Measurements from ENCODE around the gene ATP12A.
"Not testable (repeated sequence)": the region's sequence is repeated elsewhere in the genome, so short reads cannot be mapped to it uniquely, and the experiment has no call there.

Gene ATP12A

GRCh38 chr13:24691381-24691780 is 11.2 kb downstream of the ATP12A start:
- DNase-seq, result no peak

- DNase-seq, result no peak
These were observed 12.4 kb downstream of the ATP12A start for GRCh38 chr13:24692561-24692960.

GRCh38 chr13:24693862-24694471 is 13.8 kb downstream of the ATP12A start:
- peak; percentile 28 for DNase-seq

- DNase-seq, result no peak
These were observed 14.7 kb downstream of the ATP12A start for GRCh38 chr13:24694907-24695306.

GRCh38 chr13:24698686-24699085 is 18.5 kb downstream of the ATP12A start:
- no peak for DNase-seq

GRCh38 chr13:24699541-24699940 is 19.3 kb downstream of the ATP12A start:
- DNase-seq, result no peak

- no peak for DNase-seq
These were observed 20.3 kb downstream of the ATP12A start for GRCh38 chr13:24700539-24700938.

GRCh38 chr13:24706886-24707585 is 26.8 kb downstream of the ATP12A start:
- no peak for DNase-seq

- DNase-seq, result no peak
These were observed 29.1 kb downstream of the ATP12A start for GRCh38 chr13:24709186-24709913.

- no peak for DNase-seq
These were observed 32.8 kb downstream of the ATP12A start for GRCh38 chr13:24713022-24713421.

GRCh38 chr13:24716011-24716410 is 35.8 kb downstream of the ATP12A start:
- DNase-seq, result no peak

- no peak for DNase-seq
These were observed 36.2 kb downstream of the ATP12A start for GRCh38 chr13:24716446-24716845.

- no peak for DNase-seq
These were observed 37.0 kb downstream of the ATP12A start for GRCh38 chr13:24717217-24717616.

- DNase-seq, result no peak
These were observed 38.2 kb downstream of the ATP12A start for GRCh38 chr13:24718192-24718965.

- no peak for DNase-seq
These were observed 38.9 kb downstream of the ATP12A start for GRCh38 chr13:24719139-24719538.

- no peak for DNase-seq
These were observed 43.0 kb downstream of the ATP12A start for GRCh38 chr13:24723206-24723605.

- no peak for DNase-seq
These were observed 44.5 kb downstream of the ATP12A start for GRCh38 chr13:24724714-24725113.

- peak; percentile 46 for DNase-seq
These were observed 45.2 kb downstream of the ATP12A start for GRCh38 chr13:24725379-24725778.

- peak; percentile 43 for DNase-seq
These were observed 47.8 kb downstream of the ATP12A start for GRCh38 chr13:24727731-24728601.

- not testable (repeated sequence) for DNase-seq
These were observed 50.8 kb downstream of the ATP12A start for GRCh38 chr13:24730873-24731567.

- no peak for DNase-seq
These were observed 54.7 kb downstream of the ATP12A start for GRCh38 chr13:24734950-24735349.

- no peak for DNase-seq
These were observed 56.8 kb downstream of the ATP12A start for GRCh38 chr13:24737042-24737441.
